GM19240 (cell line): ENCODE data around the gene NGEF.

Experiments
- DNase-seq: peaks from one replicate; pipeline ENCODE4 v3.0.0; 2011; ENCODE audit warnings: low spot score; ENCODE audit not compliant: insufficient read length

NGEF gene

GRCh38 chr2:232973011-232973735, 39.9 kb downstream of the NGEF start:
- no peak for DNase-seq

GRCh38 chr2:232971744-232972143, 41.3 kb downstream of the NGEF start:
- DNase-seq: no peak

- no peak for DNase-seq
Measured at GRCh38 chr2:232970051-232970450, 43.0 kb downstream of the NGEF start.

- no peak for DNase-seq
Measured at GRCh38 chr2:232967474-232967873, 45.6 kb downstream of the NGEF start.

GRCh38 chr2:232966122-232966521, 46.9 kb downstream of the NGEF start:
- DNase-seq: no peak

GRCh38 chr2:232963913-232964312, 49.1 kb downstream of the NGEF start:
- DNase-seq: no peak

DNA sequence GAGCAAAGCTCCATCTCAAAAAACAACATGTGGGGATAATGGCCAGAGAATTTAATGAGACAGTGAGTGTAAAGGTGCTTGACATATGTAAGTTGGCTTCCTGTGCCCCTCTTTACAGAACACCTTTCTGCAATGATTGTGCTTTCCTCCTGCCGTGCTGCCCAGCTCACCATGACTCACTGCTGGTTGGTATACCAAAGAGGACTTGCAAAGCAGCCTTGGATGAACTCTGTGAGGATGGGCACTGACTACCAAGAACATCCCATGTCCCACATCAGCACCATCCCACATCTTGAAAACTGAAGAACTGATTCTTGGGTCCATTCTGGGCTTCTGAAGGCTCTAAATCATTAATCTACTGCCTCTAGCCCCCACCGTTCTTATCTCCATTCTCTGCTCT, 52.2 kb downstream of the NGEF start:
- DNase-seq: no peak

GRCh38 chr2:232959139-232959538, 53.9 kb downstream of the NGEF start:
- no peak for DNase-seq

- no peak for DNase-seq
Measured at GRCh38 chr2:232957657-232958090, 55.4 kb downstream of the NGEF start.

DNA sequence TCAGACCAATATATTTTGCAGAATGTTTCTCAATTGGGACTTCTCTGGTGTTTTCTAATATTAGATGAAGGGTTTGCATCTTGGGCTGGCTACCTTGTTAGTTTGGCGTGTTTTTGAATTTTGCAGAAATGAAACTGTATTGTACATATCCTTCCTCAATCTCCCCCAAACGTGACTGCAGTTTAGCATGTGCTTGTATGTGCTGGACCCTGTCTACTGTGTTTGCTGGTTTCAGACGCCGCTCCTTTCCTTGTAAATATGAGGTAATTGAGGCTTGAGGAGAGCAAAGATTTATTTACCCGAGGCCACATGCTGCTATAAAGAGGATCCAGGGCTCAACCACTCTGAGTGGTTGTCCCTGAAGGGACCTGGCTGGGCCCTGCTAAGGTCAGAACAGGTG, 57.2 kb downstream of the NGEF start:
- DNase-seq: no peak

DNA sequence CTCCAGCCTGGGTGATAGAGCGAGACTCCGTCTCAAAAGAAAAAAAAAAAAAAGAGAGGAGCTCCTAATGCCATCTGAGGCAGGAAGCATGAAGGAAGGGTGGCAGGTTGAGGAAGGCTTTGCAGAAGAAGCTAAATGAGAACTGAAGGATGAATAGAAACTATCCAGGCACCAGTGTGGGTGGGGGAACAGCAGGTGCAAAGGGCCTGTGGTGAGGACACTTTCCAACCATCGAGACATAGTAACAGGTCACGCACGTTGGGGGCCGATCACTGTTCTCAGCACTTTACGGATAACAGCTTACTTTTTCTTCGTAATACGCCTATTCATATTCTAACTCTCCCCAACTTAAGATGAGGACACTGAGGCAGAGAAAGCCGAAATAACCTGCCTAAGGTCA, 58.4 kb downstream of the NGEF start:
- DNase-seq: no peak

DNA sequence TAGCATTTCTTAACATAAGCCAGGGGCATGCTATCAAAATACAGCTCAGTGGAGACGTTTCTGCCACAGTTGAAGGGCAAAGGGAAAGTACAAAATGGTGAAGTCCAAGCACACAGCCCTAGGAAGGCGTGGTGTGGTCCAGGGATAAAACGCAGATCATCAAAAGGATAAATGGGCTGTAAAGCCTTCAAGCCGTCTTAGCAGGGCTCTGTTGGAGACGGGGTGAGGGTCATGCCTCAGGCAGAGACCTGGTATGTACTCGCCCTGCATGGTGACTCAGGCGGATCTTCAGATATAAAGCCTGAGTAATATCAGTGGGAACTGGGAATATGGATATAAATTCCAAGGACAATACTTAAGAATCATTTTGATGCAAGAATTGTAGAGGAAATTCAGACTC, 61.2 kb downstream of the NGEF start:
- DNase-seq: no peak

DNA sequence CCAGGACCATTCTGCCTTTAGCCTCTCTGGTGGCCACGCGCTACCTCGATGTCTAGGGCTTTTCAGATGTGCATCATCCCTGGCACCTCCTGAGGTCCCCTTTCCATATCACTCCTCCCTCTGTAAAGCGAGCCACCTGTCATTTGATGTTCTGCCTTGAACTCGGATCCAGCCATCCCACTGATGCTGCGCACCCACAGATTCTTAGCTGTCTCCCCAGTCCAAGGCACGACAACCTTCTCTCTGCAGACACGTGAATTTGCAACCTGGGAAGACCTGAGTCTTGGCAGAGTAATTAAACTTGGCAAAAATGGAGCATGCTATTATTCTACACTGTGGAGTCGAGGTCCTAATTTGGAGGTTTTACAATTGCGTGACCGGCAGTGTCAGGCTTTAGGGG, 61.9 kb downstream of the NGEF start:
- DNase-seq: no peak

GRCh38 chr2:232950751-232951150, 62.3 kb downstream of the NGEF start:
- DNase-seq: no peak

GRCh38 chr2:232949016-232949415, 64.0 kb downstream of the NGEF start:
- no peak for DNase-seq

DNA sequence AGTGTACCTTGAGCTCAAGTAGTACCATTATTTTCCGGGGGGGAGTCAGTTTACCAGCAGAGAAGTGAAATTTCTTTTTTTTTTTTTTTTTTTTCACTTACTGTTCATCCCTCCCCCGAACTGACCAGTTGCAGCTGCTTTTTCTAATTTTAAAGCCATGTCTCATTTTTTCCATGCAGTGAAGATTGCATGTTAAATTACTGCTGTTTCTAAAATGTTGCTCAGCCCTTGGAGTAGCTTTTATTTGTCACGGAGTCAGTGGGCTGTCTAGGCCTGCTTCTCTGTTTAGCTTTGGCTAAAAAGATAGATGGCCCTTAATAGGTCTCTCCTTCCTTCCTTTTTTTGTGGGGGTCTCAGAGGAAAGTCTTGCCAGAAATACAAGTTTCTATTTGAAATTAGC, 70.2 kb downstream of the NGEF start:
- no peak for DNase-seq

- DNase-seq: no peak
Measured at GRCh38 chr2:232941912-232942594, 71.0 kb downstream of the NGEF start.

DNA sequence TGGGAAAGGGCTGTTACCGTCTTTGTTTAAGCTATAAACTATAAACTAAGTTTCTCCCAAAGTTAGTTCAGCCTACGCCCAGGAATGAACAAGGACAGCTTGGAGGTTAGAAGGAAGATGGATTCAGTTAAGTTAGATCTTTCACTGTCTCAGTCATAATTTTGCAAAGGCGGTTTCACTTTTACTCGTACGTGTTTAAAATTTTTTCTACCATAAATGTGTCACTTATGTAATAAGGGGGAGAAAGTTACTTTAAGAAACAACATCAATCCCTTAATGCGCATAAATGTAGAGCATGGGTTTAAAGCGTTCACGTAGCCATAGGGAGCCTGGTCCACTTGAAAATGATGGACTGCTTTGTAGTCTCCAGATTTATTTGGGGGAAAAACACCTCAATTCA, 71.7 kb downstream of the NGEF start:
- DNase-seq: no peak

GRCh38 chr2:232940724-232941123, 72.3 kb downstream of the NGEF start:
- DNase-seq: no peak

- no peak for DNase-seq
Measured at GRCh38 chr2:232937278-232937906, 75.7 kb downstream of the NGEF start.

DNA sequence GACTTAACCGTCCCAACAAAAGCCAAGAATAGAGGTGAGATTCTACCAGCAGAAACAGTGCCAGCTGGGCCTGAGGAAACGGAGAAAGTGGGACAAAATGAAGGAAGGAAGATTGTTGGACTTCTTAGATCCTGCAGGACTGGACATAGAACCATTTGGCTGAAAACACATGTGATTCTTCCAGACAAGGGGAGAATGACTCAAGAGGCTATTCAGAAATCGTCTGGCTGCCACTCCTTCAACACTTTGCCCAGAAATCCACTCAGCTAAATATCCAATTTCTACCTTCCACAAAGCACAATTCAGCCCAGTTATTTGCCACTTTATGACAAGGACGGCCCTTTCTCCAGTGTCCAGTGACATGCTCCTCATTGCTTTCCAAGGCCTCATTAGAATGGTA, 81.4 kb downstream of the NGEF start:
- no peak for DNase-seq

GRCh38 chr2:232930059-232930400, 83.0 kb downstream of the NGEF start:
- DNase-seq: no peak
